Measurements from ENCODE around the gene TMEM54.

GRCh38 chr1:32859915-32860314 is 41.3 kb downstream of the TMEM54 start:
- TF ChIP-seq CTCF (IDR thresholded peaks at IDR 0.05; ENCODE audit: poor library complexity) (no peak), EZH2phosphoT487 (IDR thresholded peaks at IDR 0.05; ENCODE audit: low read depth, severe bottlenecking, unreplicated experiment) (no peak), EZH2 (IDR thresholded peaks at IDR 0.05; ENCODE audit: borderline replicate concordance) (no peak)
